GM21619 (cell line): ENCODE data around the gene LIN28A.

Source experiments
- ATAC-seq: cut with Tn5 transposase; IDR thresholded peaks from one replicate; pipeline ENCODE4 v1.9.1; 2021; ENCODE audit not compliant: unreplicated experiment

LIN28A gene

DNA sequence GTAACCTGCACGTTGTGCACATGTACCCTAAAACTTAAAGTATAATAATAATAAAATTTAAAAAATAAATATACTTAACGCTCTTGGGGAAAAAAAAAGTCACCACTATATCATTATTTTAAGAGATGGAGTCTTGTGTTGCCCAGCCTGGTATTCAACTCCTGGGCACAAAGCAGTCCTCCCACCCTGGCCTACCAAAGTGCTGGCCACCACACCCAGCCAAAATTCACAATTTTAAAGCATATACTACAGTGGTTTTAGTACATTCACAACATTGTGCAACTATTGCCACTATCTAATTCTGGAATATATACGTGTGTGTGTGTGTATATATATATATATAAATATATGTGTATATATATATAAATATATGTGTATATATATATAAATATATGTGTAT is 67.5 kb downstream of the LIN28A start:
- no peak for ATAC-seq

DNA sequence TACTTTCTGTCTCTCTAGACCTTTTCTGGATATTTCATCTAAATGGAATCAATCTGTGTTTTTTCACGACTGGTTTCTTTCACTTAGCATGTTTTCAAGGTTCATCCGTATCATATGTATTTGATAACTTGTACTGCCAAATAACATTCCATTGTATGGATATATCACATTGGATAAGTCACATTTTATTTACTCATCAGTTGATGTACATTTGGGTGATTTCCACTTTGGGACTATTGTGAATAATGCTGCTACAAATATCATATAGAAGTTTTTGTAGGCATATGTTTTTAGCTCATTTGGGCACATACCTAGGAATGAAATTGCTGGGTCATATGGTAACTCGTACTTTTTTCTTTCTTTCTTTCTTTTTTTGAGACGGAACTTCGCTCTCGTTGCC is 68.4 kb downstream of the LIN28A start:
- ATAC-seq: no peak
